CD4-positive, alpha-beta T cell treated with Interleukin-4 for 1 hour (primary cell): ENCODE measurements around the gene ITGA11.
A peak's percentile ranks its signal among the peaks of the same experiment; 100 is the strongest.

ENCODE experiments used
- DNase-seq, 2 donors: peaks; one replicate each; pipeline ENCODE4 v3.0.0-alpha.2; 2020 to 2022

The ITGA11 gene

DNA sequence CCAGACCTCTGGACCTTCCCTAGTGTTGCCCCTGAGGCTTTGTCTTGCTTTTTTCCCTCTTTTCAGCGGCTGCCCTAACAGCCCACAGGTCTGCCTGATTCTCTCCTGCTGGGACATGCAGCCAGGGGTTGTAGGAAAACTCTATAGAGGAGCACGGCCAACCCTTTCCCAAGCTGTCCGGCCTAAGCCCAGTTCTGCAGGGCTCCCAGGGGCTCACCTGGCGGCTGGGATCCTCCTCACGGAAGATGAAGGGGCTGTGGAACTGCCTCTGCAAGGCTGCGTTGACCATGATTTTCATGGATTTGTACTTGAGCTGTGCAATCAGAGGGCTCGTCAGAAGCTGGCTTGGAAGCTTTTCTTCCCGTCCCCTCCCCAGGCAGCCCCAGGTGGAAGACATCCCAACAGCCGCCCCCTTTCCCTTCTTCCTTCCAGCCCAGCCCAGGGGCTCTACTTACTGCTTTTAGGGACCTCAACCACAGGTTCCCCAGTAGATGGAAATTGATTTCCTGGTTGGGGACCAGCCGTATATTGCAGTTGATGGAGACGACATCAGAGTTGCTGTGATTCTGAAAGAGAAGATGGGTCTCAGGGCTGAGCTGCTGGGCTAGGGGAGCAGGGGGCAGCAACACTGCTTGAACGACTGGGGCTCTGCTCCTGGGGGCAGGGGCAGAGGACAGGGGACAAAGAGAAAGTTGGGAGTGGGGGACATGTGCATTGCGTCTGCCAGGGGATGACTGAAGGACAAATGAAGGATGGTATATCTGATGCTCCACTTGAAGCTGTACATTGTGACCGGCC, 124.6 kb downstream of the ITGA11 start:
- no peak for DNase-seq

DNA sequence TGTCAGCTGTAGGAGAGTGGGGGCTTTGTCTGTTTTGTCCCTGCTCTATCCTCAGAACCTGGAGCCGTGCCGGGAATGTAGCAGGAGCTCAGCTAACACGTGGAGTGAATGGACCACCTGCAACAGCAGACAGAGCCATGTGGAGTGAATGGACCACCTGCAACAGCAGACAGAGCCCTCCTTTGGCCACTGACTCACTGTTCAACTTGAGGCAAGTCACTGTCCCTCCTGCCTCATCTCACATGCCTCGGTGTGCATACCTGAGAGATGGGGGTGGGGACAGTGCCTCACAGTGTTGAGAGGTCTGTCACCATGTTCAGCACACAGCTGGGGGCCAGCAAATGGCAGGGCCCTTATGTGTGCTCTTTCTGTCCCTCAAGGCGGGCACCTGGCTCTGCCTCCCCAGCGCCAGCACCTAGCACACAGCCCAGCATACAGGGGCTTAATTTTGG, 126.5 kb downstream of the ITGA11 start:
- no peak for DNase-seq

- DNase-seq, result no peak
Observed at GRCh38 chr15:68304589-68305337, 127.2 kb downstream of the ITGA11 start.

GRCh38 chr15:68303560-68304436, 128.2 kb downstream of the ITGA11 start:
- DNase-seq, result no peak

DNA sequence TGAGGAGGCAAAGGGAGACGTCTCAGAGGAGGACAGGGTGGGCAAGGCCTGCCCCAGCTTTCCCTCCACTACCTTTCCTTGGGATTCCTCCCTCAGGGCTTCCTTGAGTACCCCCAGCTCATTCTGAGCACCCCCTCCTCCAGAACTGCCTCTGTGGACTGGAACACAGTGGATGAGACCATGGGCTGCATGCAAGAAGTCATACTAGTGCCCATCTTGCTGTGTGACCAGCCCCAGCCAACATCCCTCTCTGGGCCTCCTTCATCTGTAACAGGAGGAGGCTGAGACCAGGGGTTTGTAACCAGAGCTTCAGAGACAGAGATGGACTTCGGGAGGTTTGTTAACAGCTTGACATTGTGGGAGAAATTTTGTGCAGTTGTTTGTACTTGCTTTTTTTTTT, 128.8 kb downstream of the ITGA11 start:
- no peak for DNase-seq

DNA sequence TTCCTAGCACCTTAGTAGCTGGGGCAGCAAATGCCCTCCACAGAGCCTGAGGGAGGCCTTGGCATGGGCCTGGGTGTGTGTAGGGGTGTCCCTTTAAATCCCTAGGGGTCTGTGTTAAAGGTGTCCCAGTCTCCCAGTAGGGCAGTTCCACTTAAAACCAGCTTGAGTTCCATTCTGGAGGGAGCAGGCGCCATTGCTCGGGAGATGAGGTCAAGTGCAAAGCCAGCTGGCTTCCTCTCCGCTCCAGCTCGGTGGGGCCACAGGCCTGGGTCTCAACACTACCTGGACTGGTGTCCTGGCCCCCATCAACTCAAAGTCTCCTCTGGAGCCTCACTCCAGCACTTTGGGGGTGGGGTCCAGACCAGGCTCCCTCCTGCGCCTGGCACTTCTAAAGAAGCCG, 129.2 kb downstream of the ITGA11 start:
- no peak for DNase-seq

- DNase-seq, result no peak
Observed at GRCh38 chr15:68301301-68301700, 130.7 kb downstream of the ITGA11 start.

GRCh38 chr15:68300115-68300940, 131.6 kb downstream of the ITGA11 start:
- no peak for DNase-seq

DNA sequence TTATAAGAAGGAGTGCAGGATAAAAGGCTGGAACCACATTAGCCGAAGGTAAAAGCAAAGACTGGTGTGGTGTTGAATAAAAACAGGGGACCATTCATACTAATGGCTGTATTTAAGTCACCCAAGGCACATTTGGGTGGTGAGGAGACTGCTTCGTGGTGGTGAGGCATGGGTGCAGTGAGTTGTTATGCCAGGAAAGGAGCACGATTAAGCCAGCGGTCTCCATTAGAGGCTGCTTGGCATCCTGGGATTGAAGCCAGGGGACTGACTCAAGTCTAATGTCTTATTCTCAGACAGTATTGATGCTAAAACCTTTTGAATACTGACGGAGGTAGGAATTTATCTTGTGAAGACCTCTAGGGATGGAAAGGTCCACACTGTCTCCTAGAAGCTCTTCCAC, 132.5 kb downstream of the ITGA11 start:
- DNase-seq, result no peak

DNA sequence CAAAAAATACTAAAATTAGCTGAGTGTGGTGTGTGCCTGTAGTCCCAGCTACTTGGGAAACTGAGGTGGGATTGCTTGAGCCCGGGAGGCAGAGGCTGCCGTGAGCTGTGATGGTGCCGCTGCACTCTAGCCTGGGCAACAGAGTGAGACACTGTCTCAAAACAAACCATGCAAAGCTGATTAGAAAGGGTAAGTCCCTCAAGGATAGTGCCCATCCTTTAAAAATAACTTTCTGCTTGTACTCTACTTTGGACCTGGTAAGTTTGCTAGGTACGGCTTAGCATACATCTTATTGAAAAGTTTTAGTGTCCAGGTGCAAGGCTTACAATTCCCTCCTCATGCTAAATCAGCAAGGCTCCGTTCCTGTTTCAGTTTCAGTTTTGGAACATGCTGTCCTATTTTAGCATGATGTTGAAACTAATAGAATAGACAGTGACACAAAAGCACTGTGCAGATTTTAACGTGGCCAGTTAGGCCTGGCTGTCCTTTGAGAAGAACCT, 133.0 kb downstream of the ITGA11 start:
- DNase-seq, result peak in 1 of 2 donors; percentile 51

- no peak for DNase-seq
Observed at GRCh38 chr15:68298336-68298735, 133.6 kb downstream of the ITGA11 start.

DNA sequence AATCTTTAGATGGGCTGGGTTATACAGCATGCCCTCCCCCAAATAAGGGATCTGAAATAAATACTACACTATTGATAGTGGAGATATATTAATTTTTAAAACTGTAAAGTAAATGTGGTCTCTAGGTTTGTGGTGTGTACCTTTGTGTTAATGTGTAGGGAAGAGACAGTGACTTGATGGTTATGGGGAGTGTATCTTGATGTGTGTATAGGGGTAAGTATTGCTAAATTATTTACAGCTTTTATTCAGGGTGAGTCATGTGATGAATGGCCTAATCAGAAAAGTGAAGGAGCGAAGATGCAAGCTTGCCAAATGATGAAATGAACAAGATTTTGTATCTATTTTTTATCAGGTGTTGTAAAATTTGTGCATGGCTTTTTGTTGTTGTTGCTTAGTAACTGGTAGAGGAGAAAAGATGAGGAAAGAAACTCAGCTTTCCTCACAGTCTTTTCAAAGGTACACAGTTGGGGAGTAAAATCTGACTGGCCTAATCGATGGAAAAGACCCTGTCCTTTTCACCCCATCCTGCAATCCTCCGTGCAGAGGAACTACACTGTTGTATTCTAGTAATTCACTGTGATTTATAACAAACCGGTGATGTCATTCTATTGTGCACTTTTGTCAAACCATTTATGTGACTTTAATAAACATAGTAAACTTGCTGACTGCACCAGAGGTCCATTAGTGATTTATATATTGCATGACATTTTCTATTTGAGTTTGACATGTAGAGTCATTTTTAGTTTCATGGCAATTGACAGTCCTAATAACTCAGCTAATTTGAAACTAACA, 136.8 kb downstream of the ITGA11 start:
- no peak for DNase-seq

GRCh38 chr15:68292967-68293366, 139.0 kb downstream of the ITGA11 start:
- DNase-seq, result no peak

DNA sequence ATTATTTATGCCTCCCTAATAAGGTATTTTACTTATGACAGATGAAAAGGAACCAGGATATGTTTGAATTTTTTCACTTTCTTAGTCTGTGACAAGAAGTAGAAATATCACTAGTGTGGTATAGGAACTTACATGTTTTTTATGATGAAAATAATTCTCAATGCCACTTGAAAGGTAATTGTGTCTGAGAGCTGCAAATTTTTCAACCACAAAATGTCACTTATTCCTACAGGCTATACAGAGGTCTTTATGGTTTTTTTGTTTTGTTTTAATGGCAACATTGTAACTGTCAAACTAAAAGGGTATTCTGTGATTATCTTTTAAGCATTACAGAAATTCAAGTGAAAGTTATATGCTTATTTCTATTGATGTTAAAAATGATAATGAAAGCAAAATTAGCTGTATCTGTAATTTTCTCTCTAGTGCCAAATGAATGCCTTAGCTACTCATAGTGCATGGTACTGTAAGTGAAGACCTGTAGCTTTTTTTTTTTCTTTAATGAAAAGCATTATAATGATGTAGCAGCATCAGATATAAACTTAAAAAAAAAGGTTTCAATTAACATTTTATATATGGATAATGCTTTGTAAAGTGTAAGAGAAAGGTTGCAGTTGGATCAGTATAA, 139.7 kb downstream of the ITGA11 start:
- no peak for DNase-seq

GRCh38 chr15:68290715-68291114, 141.2 kb downstream of the ITGA11 start:
- no peak for DNase-seq

DNA sequence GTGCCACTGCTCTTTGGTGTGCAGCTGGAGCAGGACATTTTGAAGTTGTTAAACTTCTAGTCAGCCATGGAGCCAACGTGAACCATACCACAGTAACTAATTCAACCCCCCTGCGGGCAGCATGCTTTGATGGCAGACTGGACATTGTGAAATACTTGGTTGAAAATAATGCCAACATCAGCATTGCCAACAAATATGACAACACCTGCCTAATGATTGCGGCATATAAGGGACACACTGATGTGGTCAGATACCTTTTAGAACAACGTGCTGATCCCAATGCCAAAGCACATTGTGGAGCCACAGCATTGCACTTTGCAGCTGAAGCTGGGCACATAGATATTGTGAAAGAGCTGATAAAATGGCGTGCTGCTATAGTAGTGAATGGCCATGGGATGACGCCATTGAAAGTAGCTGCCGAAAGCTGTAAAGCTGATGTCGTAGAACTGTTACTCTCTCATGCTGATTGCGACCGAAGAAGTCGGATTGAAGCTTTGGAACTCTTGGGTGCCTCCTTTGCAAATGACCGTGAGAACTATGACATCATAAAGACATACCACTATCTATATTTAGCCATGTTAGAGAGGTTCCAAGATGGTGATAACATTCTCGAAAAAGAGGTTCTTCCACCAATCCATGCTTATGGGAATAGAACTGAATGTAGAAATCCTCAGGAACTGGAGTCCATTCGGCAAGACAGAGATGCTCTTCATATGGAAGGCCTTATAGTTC, 142.2 kb downstream of the ITGA11 start:
- DNase-seq, result no peak

GRCh38 chr15:68289057-68289456, 142.9 kb downstream of the ITGA11 start:
- no peak for DNase-seq

- no peak for DNase-seq
Observed at GRCh38 chr15:68286256-68286655, 145.7 kb downstream of the ITGA11 start.

DNA sequence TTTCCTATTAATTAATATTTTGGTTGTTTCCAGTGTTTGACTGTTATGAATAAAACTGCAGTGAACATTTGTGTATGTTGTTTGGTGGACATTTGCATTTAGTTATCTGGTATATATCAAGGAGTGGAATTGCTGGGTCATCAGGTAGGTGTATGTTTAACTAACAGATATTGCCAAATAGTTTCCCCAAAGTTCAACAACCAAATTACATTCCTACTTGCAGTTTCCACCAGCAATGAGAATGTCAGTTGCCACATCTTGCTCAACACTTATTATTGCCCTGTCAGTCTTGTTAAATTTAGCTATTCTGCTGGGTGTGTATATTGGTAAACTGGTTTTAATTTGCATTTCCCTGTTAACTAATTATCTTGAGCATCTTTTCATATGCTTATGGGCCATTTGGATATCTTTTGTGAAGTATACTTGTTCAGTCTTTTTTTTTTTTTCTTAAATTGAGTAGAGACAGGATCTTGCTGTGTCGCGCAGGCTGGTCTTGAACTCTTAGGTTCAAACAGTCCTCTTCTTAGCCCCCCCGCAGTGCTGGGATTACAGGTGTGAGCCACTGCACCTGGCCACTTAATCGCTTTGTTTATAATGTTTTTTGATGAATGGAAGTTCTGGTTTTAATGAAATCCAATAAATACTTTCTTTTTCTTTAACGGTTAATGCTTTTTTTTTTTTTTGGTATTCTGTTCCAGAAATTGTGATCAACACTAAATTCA, 146.5 kb downstream of the ITGA11 start:
- DNase-seq, result no peak
